ENCODE measurements around the gene RAPSN. TPM values are rescaled to one million over a fixed set of nuclear protein-coding genes. Genes with fewer than 3 reads are reported as not detected.

The RAPSN gene
- total RNA-seq, 1 donor from 2014 or later, result 3.7 TPM

- peak; percentile 88 for DNase-seq (ENCODE audit: low spot score)
- intact Hi-C loops (cut with DNase I), result no loop called here
Observed at GRCh38 chr11:47411884-47412746, 36.8 kb downstream of the RAPSN start.

GRCh38 chr11:47410370-47411264, 38.3 kb downstream of the RAPSN start:
- DNase-seq (ENCODE audit: low spot score), result no peak
- intact Hi-C loops (cut with DNase I), result no loop called here

DNA sequence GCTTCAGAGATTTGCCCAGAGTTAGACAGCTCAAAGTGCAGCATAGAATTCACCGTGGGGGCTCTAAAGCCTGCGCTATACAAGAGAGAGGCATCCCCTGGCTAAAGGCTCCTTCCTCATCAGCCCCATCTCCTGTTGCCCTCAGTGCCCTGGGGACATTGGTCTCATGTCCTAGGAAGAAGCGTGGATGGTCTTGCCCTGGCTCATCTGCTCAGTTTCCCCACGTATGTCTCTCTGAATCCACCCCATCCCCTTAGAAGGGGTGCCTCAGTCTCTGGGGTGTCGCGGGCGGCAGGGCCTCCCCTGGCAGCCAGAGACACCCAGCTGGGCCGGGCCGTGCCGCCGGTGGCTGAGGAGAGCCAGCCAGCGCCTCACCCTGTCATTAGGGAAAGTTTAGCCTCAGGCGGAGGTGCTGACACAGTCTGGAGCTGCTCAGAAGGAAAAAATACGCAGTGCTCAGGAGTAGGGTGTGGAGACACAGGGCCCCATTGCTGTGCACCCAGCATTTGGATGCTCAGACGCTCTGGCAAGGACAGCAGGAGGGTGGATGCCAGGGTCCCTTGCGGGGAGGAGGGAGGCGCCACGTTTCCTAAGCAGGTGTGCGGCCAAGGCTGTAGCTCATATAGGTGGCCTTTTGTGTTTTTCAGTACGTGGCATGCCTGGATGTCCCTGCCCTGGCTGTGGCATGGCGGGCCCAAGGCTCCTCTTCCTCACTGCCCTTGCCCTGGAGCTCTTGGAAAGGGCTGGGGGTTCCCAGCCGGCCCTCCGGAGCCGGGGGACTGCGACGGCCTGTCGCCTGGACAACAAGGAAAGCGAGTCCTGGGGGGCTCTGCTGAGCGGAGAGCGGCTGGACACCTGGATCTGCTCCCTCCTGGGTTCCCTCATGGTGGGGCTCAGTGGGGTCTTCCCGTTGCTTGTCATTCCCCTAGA, 39.2 kb downstream of the RAPSN start:
- intact Hi-C loops (cut with DNase I), result loop anchor here (2.0 to 5.0 kb wide), 4 partner anchors 17 to 232 kb away; partner anchors contain the start of genes ARFGAP2 and PSMC3
- no peak for DNase-seq (ENCODE audit: low spot score)

DNA sequence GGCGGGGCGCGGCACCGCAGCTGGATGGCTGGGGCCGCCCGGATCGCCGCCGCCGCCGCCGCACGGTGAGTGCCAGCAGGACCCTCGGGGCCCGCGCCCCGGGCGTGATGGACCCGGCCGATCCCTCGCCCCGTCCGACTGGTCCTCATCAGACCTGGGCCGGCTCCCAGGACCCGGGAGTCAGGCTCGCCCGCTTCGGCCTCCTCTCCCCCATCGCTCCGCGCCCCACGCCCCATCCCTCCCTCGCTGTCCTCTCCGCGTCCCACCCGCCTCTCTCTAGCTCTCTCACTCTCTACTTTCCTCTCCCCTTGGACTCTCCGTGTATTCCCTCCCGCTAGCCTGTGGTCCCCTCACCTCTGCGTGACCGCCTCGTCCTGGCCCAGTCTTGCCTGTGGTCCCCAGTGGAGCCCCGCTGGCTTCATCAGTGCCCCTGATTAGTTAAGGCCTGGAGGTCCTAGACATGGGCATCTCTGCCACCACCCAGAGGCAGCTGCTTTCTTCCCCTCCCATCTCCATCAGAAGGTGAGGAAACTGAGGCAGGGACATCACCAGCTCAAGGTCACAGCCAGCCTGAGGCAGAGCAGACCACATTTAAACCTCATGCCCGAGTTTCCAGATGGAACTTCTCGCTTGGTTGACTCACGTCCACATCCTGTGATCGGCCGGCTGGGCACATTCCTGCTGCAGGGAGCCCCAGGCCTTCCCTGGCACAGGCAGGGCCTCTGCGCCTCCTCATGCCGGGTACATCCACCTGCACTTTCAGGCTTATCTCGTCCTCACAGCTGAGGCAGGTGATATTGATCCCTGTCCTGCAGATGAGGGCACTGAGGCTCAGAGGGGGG, 40.1 kb downstream of the RAPSN start:
- DNase-seq (ENCODE audit: low spot score), result no peak
- intact Hi-C loops (cut with DNase I), result loop anchor here (2.0 to 5.0 kb wide), 4 partner anchors 18 to 232 kb away; partner anchors contain the start of genes ARFGAP2 and PSMC3

- peak; percentile 98 for DNase-seq (ENCODE audit: low spot score)
- intact Hi-C loops (cut with DNase I), result loop anchor here (2.0 to 5.0 kb wide), 4 partner anchors 19 to 231 kb away; partner anchors contain the start of genes ARFGAP2 and PSMC3
Observed at GRCh38 chr11:47407746-47408590, 41.0 kb downstream of the RAPSN start, which contains the start of gene SLC39A13. Gene SLC39A13, plus strand, starts transcription at chr11:47408590. Its CDS starts 1,505 bp downstream, at chr11:47410095.

GRCh38 chr11:47406896-47407745, 41.8 kb downstream of the RAPSN start:
- intact Hi-C loops (cut with DNase I), result loop anchor here (5.0 kb wide), 1 partner anchor 230 kb away; the partner anchor contains the start of gene ARFGAP2
- DNase-seq (ENCODE audit: low spot score), result no peak

DNA sequence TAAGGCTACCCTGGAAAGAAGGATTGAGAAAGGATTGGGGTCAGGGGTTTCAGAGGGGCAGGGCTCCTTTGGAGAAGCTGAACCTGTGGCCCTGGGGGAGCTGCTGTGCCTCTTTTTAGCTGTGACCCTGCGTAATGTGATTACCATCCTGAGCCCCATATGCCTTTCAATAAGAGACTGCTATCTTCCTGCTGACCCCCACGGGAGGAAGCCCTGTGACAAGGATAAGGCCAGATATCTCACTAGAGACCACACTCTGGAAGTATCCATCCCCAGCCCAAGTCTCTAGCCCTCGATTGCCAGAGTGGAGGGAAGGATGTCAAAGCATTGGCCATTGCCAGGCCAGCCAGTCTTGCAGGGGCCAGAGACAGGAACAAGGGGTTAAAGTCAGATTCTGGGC, 45.4 kb downstream of the RAPSN start:
- intact Hi-C loops (cut with DNase I), result no loop called here

GRCh38 chr11:47403135-47403534, 45.8 kb downstream of the RAPSN start:
- intact Hi-C loops (cut with DNase I), result no loop called here
- no peak for DNase-seq (ENCODE audit: low spot score)

More for the DNA sequence above, 45.4 kb downstream of the RAPSN start:
- DNase-seq (ENCODE audit: low spot score), result no peak

- no peak for DNase-seq (ENCODE audit: low spot score)
- intact Hi-C loops (cut with DNase I), result loop anchor here (2.0 kb wide), 1 partner anchor 26 kb away; no protein-coding TSS in a partner anchor
Observed at GRCh38 chr11:47400768-47401279, 48.1 kb downstream of the RAPSN start.

DNA sequence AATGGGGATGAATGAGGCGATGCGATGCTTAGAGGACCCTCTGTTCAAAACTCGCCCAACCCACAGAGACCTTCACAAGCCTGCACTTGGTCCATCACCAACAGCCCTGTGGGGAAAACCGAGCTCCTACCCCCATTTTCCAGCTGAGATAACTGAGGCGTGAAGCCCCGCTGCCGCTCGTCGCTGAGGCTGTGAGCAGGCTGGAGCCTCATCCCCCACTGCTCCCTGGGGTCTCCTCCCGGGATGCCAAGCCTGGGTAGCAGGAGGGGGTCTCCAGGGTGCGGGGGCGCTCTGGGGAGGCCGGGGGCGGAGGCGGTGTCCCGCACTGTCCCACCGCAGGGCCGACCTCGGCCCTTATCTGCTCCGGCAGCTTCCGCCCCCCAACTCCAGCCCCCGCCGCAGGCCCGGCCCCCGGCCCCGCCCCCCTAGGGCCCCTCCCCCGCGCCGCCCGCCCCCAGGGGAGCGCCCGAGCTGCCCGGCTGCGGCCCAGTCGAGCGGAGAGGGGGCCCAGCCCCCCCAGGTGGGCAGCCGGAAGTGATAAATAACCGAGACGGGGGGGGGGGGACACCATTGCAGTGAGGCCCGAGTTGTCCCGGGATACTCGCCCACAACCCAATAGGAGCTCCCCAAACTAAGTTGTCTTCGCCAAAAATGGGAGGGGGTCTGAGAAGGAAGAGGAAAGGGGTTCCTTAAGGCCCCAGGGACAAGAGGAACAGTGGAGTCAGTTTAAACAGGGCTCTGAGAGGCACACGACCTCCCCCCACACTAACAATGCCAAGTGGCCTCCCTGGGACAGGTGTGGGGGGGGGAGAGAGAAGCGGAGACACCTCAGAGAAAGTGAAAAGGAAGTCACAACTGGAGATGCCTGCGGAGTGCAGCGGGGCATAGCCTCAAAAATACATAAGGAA, 48.8 kb downstream of the RAPSN start:
- DNase-seq (ENCODE audit: low spot score), result no peak
- intact Hi-C loops (cut with DNase I), result loop anchor here (2.0 kb wide), 1 partner anchor 25 kb away; no protein-coding TSS in a partner anchor

DNA sequence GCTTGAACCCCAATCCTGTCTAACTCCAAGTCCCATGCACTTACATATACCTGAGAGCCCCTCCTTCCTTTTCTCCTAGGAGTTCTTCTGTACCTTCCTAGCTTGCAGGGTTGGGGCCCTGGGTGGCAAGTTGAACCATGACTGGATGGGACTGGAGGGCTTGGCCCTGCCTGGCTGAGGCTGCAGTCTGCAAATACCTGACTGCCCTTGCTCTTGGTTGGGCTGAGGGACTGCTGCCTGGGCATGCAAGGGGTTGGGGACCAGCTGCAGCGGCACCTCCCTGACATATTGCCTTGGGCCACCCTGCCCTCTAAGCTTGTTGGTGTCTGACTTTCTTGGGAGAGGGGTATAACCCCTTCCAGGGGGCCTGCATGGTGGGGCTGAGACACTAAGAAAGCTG, 50.4 kb downstream of the RAPSN start:
- DNase-seq (ENCODE audit: low spot score), result no peak
- intact Hi-C loops (cut with DNase I), result no loop called here

GRCh38 chr11:47398011-47398410, 50.9 kb downstream of the RAPSN start:
- no peak for DNase-seq (ENCODE audit: low spot score)
- intact Hi-C loops (cut with DNase I), result no loop called here

GRCh38 chr11:47396049-47396320, 53.0 kb downstream of the RAPSN start:
- DNase-seq (ENCODE audit: low spot score), result no peak
- intact Hi-C loops (cut with DNase I), result no loop called here

GRCh38 chr11:47395223-47396048, 53.5 kb downstream of the RAPSN start:
- DNase-seq (ENCODE audit: low spot score), result no peak

More at GRCh38 chr11:47395223-47396048, 53.5 kb downstream of the RAPSN start:
- intact Hi-C loops (cut with DNase I), result no loop called here
